Measurements from ENCODE around the gene BMP10.

The BMP10 gene

DNA sequence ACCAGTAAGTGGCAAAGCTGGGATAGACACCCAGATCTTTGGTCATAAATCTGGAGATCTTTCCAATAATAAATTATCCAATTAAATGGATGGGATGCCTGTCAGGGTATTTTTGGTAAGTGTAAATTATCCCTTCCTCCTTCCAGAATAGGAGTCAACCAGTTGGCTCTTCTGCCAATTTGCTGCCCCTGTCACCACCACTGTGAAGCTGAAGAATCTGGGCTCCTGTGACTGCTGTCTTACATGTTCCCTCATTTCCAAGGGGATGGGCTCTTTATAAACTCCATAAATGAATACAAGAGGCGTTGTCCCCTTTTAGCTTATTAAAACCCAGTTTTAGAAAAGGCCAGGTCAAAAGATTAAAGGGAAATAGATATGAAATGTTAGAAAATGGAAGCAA, 17.8 kb upstream of the BMP10 start:
- DNase-seq: no peak

DNA sequence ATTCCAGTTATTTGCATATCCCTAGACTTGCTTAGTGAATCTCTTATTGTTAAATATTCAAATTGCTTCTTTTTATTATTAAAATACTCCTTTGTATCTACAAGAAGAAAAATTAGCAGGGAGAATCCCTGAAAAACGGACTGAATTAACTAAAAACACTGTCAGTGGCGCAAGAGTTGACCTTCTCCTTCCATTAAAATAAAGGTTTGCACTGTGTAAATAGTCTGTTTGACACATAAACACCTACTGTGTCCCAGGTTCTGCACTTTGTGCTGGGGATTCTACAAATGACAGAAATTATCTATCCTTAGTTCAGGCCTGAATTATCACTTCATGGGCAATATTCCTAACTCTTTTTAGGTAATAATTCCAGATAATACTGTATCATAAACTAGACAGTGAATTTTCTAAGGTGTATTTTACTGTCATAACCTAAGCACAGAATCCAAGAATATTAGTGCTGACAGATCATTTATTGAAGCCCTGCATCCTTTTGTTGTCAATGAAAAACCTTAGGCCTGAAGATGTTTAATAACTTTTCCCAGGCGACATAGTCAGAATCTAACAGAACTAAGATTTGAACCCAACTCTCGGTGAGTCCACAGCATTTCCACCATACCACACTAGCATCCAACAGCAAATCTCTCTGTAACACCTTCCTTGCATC, 17.0 kb upstream of the BMP10 start:
- no peak for DNase-seq

DNA sequence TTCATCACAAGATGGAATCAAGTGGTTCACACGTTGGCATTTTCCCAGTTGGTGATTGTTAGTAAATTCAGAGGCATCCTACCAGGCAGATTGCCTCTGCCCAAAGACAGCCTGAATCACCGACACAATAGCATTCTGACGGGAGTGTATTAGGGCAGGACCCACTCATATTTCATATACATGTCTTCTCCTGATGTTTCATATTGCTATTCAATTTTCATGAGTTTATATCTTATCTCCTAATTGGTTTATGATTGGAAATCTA, 14.5 kb upstream of the BMP10 start:
- DNase-seq: no peak

DNA sequence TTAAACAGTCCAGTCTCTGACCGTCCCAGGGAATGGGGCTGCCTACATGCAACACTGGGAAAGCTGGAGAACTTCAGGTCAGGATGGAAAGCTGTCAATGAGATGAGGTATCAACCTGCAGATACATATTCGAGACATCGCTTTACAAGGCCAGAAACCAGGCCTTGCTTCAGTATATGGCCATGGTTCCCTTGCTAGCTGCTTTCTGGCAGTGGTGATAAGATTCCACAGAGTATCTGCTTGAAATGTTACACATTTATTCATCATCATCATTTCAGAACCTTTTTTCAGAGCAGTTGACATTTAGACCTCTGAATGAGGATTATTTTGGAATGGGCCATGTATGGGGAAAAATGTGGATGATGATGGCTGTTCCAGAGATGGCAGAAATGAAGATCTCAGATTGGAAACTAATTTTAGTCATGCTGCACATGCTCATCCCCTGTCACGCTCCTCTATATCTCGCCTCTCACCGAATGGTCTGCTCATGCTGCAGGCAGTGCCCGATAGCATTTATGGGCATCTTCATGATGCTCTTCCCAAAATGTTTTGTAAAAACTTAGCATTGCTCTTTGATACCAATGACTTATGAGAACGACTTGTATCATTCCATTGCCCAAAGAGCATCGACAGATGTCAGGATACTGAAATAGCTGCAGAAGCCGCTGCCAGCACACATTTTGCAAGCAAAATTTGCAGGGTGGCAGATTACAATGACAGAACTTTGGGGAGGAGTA, 14.0 kb upstream of the BMP10 start:
- no peak for DNase-seq

DNA sequence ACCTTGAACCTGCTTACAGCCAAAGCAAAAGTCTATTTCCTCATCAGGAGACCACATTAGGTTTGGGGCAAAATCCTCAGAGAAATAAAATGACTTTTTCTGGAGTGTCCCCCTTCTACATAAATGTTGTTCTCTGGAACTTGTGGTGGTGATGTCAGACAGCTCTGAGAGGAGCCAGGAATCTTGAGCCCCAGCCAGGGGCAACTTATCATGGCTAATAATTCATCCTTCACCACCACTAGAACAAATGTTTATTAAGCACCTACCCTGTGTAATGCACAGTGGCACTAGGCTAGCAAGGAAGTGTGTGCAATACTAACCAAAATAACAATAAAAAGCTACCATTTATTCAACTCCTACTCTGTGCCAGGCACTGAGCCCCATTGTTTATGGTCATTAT, 9.0 kb upstream of the BMP10 start:
- no peak for DNase-seq

DNA sequence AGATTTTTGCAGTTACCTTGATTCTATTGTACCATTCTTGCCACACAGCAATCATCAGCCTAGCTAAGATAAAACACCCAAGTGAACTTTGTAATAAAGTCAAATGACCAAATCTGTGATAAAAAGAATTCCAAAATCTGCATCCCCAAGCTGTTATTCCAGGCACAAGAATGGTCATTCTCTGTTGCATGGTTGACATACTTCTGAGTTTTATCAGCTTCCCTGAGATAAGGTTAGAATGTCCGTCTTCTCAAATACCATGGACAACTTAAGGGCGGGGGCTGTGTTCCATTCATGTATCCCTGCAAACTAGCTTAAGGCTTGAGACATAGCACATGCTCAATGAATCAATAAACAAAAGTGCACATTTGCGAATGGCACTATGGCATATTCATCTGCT, 8.1 kb upstream of the BMP10 start:
- DNase-seq: no peak

DNA sequence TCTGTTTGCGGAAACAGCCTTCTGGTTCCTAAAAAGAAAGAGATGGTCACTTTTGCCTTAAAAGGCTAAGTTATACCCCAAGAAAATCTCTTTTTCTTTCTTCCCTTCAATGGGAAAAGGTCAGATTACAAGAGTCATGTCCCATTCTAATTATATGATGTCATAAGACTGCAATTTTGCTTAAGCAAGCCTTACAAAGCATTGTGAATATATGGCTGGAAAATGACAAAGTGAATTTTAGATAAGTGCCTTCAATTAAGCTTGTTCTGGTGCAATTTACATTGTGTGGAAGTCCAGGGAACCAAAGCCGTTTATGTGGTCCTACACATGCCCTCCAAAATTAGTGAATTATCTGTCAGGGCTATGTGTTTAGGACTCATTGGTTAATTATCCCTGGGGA, 7.6 kb upstream of the BMP10 start:
- no peak for DNase-seq

DNA sequence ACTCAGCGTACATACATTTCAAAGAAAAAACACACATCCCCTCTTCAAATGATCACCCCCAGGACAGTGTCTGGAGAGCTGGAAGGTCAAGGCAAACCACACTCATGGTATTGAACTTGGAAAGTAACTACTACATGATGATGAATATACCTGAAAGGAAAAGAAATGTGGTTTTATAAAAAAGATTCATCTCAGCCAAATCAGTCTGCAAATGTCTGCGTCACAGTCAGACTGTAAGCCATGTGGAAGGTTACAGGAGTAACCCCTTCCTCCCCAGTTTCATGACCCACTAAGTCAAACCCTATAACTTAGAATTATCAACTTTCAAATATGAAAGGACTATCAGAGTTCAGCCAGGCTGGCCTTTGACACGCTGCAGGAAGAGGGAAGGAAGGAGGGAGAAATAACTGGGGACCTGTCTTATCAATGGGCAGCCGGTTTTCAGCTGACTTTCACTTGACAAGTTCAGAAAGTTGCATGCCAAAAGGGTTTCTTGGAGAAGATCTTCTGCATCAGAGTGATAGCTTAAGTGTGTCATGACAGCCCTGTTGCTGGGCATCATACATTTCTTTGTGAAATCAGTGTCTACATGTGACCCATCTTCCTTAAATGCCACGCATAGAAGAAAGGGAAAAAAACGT, 7.0 kb upstream of the BMP10 start:
- no peak for DNase-seq

DNA sequence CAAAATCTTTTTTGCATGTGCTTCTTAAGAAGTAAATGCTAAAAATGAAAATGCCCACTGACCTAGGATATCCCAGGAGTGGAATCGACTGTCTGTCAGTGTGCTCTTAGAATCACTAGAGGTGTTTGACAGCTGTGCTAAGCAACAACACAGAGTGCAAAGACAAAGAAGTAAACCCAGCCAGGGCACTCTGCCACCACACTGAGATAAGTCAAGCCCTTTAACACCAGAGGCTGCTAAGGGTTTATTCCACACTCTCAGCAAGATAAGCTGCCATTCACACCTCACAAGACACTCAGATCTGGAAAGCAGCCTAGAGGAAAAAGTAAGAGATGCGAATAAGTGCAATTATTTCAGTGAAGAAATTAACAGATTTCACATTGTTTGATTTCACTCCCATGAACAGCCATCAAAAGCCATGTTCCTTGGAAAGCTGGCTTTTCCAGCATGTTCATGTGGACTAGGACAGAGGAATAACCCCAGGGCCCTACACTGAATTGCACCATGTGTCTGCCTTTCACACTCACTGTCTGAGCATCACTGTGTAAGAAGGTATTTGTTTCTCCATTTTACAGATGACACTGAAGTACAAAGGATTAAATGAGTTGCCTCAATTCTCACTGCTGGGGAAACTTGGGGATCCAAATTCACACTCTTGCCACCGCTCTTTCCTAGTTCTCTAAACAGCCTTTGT, 6.0 kb upstream of the BMP10 start:
- DNase-seq: no peak

DNA sequence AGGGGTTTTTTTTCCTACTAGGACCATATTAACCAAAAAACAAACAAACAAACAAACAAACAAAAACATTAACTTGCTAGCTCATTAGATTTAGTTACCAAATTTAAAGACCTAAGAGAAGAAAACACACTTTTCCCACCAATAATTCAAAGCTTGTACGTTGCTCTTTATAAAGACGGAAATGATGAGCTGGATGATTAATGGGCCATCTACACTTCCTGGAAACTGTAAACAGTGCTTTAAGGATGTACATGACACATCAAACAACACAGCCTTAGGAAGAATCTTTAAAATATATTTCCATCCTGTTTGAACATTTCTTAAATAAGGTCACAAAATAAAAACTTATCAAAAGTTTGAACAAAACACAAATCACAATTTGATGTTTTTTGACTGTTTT, 982 bp downstream of the BMP10 start:
- DNase-seq: no peak

DNA sequence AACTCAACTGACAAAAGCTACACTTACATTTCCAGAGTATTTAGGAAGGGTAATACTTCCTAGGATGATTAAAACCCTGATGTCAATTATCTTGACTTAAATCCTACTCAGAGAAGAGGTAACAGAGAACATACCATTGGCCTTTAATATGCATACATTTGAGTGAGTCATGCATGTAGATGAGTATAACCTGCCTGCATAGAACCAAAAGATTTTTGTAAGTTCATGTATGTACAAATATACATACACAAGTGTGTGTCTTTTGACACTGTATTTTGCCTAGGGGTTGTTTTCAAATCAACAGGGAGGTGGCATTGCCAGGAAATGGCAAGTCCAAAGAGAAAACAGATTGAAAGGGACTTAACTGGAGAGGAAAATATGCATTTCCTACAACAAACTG, 6.1 kb downstream of the BMP10 start:
- DNase-seq: no peak

DNA sequence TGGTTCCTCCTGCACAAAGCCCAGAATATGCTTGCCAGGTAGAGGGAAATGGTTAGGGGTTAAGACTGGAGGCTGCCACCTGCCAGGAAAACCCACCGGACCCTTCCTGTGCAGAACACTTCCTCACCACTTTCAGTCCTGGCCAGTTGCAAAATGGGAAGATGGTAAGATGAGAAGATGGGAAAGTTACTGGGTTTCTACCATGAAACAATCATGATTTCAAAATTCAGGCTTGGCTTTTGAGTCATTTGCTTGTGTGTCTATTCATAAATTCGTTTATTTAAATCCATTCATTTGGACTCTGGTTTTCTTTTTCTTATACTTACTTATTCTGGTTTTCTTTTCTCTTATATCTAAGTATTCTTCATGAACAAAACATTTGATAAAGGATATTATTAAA, 7.2 kb downstream of the BMP10 start:
- DNase-seq: no peak

DNA sequence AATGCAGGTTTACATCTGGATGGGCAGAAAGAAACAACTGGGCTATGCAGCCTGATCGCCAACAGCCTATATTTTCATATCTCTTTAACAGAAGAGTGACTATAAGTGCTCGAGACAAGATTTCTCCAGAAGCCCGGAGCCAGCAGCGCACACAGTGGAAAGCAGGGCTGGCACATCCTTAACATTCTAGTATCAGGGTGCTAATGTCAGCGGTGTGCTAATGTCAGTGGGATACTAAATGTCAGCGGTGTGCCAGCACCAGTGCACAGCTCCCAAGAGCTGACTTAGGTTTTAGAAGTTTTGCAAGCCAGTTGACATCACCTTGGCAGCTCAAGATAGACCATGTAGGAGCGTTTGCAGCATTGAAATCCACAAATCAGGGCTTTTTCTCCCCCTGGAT, 8.3 kb downstream of the BMP10 start:
- DNase-seq: no peak

DNA sequence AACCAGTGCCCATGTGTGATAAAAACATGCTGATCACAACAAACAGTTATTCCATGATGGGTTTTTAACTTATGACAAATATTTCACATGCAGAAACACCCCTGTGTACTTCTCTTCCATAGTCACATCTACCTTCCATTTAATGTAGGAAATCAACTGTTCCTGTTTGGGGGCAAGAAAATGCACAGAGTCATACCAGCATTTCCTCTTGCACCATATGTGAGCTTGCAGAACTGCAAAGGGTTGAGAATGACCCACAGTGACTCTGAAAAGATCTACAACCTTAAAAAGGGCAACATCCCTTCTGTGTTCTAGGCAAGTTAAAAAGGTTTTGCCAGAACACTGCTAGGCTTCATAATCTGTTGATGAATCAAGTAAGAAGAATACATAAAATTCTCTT, 9.9 kb downstream of the BMP10 start:
- DNase-seq: no peak

DNA sequence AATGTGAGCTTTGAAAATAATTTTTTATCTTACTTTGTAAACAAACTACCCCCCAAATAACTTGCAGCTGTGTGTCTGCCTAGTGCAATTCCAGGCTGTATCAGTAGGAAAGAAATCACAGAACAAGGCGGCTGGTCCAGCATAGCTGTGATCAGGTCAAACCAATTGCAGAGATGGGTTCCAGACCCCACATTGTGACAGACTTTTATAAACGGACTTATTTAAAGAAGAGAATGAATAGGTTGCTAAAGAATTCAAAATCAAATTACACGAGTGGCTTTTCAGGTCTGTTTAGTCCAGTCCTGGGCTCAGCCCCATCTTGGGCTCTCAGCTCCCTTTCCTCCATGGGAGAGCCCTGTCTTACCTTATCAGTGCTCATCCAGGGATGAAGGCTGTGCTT, 11.1 kb downstream of the BMP10 start:
- DNase-seq: no peak

DNA sequence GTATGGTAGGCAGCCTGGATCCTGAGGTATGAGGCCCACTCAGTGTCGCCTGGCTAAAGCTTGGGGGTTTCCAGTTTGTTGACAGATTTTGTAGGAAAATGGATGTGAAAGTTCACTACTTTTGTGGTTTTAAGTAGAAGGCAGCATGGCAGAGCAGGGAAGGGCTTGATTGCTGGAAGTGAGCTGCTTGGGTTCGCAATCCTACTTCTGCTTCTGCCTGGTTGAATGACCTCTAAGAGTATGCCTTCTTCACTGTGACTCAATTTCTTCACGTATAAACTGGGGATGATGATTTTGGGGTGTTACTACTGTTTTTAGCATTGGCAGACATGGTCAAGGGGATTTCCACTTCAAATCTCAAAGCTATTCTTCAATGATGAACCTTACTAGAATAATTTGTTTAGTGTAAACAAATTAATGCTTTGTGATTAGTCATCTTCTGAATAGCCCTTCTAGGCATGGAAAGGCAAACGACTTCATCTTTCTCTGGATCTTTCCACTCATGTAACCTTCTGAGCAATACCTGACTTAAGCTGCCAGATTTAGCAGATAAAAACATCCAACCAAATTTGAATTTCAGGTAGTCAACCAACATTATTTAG, 13.2 kb downstream of the BMP10 start:
- no peak for DNase-seq

DNA sequence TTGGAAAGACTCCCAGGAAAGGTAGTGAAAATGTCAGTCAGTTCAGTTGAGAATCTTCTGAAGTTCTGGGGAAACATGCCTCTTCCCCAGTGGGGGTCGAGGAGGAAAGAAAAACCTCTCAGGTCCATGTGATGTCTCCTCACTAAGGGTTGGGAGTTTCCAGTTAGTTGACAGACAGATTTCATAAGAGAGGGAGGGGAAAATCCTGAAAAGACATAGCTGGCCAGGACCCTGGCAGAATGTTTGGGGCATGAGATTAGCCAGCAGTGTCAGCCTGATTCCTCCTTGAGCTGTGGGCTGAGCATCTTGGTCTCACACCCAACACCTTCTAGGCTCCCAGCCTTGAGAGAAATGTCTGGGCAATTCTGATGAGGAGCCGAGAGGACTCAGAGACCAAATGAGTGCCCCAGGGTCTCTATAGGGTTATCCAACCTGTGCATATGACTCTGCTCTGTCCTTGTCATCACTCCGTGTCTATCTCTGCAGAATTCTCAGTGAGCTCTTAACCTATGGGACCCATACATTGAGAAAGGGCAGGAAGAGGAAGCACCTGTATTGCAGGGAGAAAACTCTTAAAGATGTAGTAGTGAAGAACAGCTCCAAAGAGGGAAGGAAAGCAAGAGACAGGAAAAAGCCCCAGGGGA, 13.9 kb downstream of the BMP10 start:
- DNase-seq: no peak

DNA sequence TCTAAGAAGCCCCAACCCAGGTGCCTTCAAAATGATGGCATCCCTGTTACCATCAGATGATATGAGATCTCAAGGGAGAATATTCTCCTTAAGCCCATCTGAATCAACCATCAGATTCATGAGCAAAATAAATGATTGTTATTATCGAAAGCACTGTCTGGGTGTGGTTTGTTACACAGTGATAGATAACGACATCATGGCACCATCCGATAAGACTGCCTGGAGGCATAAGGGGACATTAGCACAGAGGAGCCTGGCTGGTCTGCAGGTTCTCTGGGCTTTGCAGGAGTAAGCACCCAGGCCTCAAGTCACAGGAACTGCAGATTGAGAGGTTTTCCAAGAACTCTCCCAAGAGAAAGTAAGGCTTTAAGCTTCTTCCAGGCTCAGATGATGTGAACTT, 15.6 kb downstream of the BMP10 start:
- no peak for DNase-seq

DNA sequence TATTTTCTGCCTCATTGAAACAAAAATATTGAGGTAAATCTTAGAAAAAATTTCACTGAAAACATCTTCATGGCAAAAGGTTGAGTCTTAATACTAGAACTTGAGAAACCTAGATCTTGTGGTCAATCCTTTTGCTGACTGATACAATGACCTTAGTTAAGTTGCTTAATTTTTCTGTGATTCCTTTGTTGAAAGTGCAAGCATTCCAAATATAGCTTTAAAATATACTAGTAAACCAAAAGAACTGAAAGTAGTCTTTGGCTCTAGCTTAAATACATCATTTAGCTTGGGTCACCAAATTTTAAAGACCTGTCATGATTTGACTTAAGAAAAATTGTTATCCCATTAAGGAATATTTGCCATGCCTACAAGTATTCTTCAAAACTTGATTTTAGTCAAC, 16.7 kb downstream of the BMP10 start:
- no peak for DNase-seq

DNA sequence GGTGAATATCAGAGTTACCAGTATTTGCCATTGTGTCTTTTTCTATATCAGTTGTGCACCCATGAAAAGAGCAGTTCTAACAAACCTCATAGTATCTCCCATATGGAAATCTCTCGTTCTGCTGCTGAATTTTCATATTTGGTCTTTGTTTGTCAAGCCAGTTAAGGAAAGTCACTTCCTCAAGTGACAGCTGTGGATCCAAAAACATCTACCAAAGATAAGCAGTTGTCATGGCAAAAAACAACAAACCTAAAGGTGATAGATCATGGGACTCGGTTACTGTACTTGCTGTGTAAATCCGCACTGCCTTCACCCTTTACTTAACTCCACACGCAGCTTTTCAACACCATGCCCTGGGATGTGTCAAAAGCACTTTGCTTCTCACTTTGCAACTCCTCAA, 17.3 kb downstream of the BMP10 start:
- no peak for DNase-seq

DNA sequence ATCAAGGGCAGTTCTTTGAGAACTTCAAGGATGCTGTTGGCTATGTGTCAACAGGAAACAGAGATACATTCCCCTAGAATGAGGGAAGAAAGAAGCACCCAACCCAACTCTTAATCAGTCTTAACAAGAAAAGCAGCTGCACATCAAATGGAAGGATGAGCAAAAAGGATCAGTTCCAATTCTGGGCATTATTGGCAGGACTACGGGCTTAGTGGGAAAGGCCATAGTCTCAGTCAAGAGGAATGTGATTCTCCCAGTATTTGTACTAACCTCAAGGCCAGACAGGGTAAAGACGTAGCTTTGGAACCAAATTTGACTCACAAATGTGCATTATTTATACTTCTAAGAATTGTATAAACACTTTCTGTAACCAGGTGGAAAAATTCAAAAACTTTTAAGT, 18.2 kb downstream of the BMP10 start:
- DNase-seq: no peak

DNA sequence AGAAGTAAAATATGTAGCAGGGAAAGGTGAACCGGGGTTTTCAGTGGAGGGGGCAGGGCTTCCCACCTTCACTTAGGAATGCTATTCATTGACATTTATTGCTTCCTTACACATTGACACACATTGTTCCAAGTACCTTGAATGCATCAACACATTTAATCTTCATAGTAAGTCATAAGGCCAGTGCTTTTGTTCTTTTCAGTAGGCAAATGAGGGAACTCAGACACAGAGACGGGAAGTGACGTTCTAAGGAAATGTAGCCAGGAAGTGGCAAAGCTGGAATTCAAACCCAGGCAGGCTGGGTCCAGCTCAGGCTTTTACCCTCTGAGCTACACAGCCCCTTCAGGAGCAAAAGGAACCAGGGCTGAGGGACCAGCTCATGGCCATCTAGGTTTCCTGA, 20.7 kb downstream of the BMP10 start:
- DNase-seq: no peak

DNA sequence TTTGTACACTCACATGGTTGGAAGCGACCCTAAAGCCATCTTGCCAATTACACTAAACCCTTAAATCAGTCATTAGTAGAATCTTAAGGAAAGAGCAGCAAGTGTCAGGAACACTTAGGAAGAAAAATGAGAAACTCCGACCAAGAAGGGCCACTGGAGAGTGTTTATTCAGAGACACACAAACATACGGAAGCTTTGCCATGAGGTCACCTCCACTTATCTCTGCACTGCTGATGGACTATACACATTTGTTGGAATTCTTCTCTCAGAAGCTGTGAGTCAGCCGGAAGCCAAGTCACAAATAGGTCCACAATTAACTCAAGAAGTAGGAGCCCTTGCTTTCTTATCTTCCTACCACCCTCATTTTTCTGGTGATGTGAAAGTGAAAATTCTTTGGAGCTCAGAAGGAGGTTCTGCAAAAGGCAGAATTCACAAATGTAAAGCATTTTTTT, 21.6 kb downstream of the BMP10 start:
- DNase-seq: no peak
